Stimulated activated CD4-positive, alpha-beta T cell treated with anti-CD3 and anti-CD28 coated beads, Interleukin-4, amount 100 ng/mL, for 48 hours (primary cell): ENCODE results near the gene RELN.

Experiments
- DNase-seq, 2 donors: peaks; one replicate each; pipeline ENCODE4 v3.0.0-alpha.2; 2020; ENCODE audit warnings: low read depth in 2 of 2

Gene RELN

GRCh38 chr7:103686064-103686463 is 303.4 kb downstream of the RELN start:
- no peak for DNase-seq

- DNase-seq: no peak
These were observed 303.8 kb downstream of the RELN start for GRCh38 chr7:103685646-103686045.

GRCh38 chr7:103683348-103683747 is 306.1 kb downstream of the RELN start:
- DNase-seq: no peak

GRCh38 chr7:103680161-103681144 is 309.0 kb downstream of the RELN start:
- no peak for DNase-seq

GRCh38 chr7:103679151-103680132 is 310.0 kb downstream of the RELN start:
- DNase-seq: no peak

GRCh38 chr7:103668279-103668941 is 321.0 kb downstream of the RELN start:
- no peak for DNase-seq

- no peak for DNase-seq
These were observed 323.1 kb downstream of the RELN start for GRCh38 chr7:103666326-103666725.

GRCh38 chr7:103664577-103664976 is 324.9 kb downstream of the RELN start:
- no peak for DNase-seq

- DNase-seq: no peak
These were observed 328.7 kb downstream of the RELN start for GRCh38 chr7:103660455-103661371.

- no peak for DNase-seq
These were observed 331.1 kb downstream of the RELN start for GRCh38 chr7:103658055-103659005.

- no peak for DNase-seq
These were observed 332.0 kb downstream of the RELN start for GRCh38 chr7:103657474-103657894.

GRCh38 chr7:103656221-103656620 is 333.2 kb downstream of the RELN start:
- no peak for DNase-seq

- DNase-seq: no peak
These were observed 337.7 kb downstream of the RELN start for GRCh38 chr7:103651593-103652377.

GRCh38 chr7:103649052-103649451 is 340.4 kb downstream of the RELN start:
- DNase-seq: no peak

- no peak for DNase-seq
These were observed 341.3 kb downstream of the RELN start for GRCh38 chr7:103648135-103648534.

GRCh38 chr7:103644319-103644718 is 345.1 kb downstream of the RELN start:
- no peak for DNase-seq

GRCh38 chr7:103640031-103640779 is 349.3 kb downstream of the RELN start:
- DNase-seq: no peak

GRCh38 chr7:103637726-103638125 is 351.7 kb downstream of the RELN start:
- no peak for DNase-seq
